Stomach (tissue), 4 donors: ENCODE data around the gene ZFPM1.

ENCODE experiments used
- CTCF ChIP-seq, 7 experiments: fragments of 450-650 bp in 4 of 7; fragments of 200-600 bp in 3 of 7; sonication (generic) in 3 of 7; IDR thresholded peaks; one replicate each; pipeline ENCODE4 v1.5.1; 2016 to 2019; ENCODE audit warnings: antibody characterized with exemption in 7 of 7, control low read depth in 2 of 7, mild to moderate bottlenecking in 1 of 7
- EP300 ChIP-seq: sonication (generic); formaldehyde crosslinking; IDR thresholded peaks from one replicate; pipeline ENCODE4 v1.6.1; 2017; ENCODE audit warnings: antibody characterized with exemption
- POLR2A ChIP-seq, 4 donors: fragments of 450-650 bp; IDR thresholded peaks; one replicate each; pipeline ENCODE4 v1.6.1; 2016; ENCODE audit warnings: antibody characterized with exemption in 4 of 4, control low read depth in 2 of 4, mild to moderate bottlenecking in 1 of 4, moderate library complexity in 1 of 4
- POLR2AphosphoS5 ChIP-seq, 3 donors: sonication (generic); formaldehyde crosslinking; IDR thresholded peaks; one replicate each; pipeline ENCODE4 v1.6.1; 2016; ENCODE audit warnings: antibody characterized with exemption in 3 of 3

- TF ChIP-seq POLR2AphosphoS5 (IDR thresholded peaks at IDR 0.05) (no peak), POLR2A (IDR thresholded peaks at IDR 0.05) (no peak), CTCF (IDR thresholded peaks at IDR 0.05) (no peak), EP300 (no peak)
Observed at GRCh38 chr16:88498576-88499208, 45.6 kb downstream of the ZFPM1 start.
